HEK293 (cell line): Measurements from ENCODE around the gene CACNB2.

Source experiments
- CTCF ChIA-PET: fragments of 350-600 bp; formaldehyde crosslinking; extraction: SDS; loops from one replicate; lab custom pipeline; 2021; ENCODE audit warnings: antibody characterized with exemption; lab: Yijun Ruan, JAX
- POLR2A ChIA-PET: fragments of 300-600 bp; formaldehyde crosslinking; extraction: SDS; loops from one replicate; lab custom pipeline; 2020; ENCODE audit warnings: antibody characterized with exemption, inconsistent platforms; lab: Yijun Ruan, JAX
- H3K27ac ChIP-seq: fragments of 200-500 bp; sonication (Bioruptor generic); 2 replicates; pipeline ENCODE4 v1.5.1; 2014; ENCODE audit warnings: low read depth, low read length, control low read depth, inconsistent platforms; ENCODE audit errors: extremely low read depth
- H3K36me3 ChIP-seq, 2 experiments: fragments of 200-500 bp in 1 of 2; sonication (Bioruptor generic) in 1 of 2; 1 replicate in 1 of 2; 2 replicates in 1 of 2; pipeline ENCODE4 v1.5.1; 2014 to 2017; ENCODE audit warnings: inconsistent platforms in 2 of 2, low read length in 2 of 2; ENCODE audit not compliant: control insufficient read depth in 2 of 2, insufficient read depth in 1 of 2
- H3K4me1 ChIP-seq: fragments of 200-500 bp; sonication (Bioruptor generic); 2 replicates; pipeline ENCODE4 v1.5.1; 2014; ENCODE audit warnings: mild to moderate bottlenecking, low read length, inconsistent platforms; ENCODE audit not compliant: control insufficient read depth, insufficient read depth
- H3K4me3 ChIP-seq: 2 replicates; pipeline ENCODE4 v1.5.1; 2011; ENCODE audit warnings: low read depth, mild to moderate bottlenecking, control low read depth, low read length, moderate library complexity
- H3K9me3 ChIP-seq: fragments of 200-500 bp; sonication (Bioruptor generic); 2 replicates; pipeline ENCODE4 v1.5.1; 2014; ENCODE audit warnings: low read depth, low read length, inconsistent platforms; ENCODE audit not compliant: control insufficient read depth, insufficient read depth
- ELK4 ChIP-seq: IDR thresholded peaks from 2 replicates; pipeline ENCODE4 v1.6.1; 2011; ENCODE audit warnings: mild to moderate bottlenecking, low read depth, low read length, borderline replicate concordance
- HIC1 ChIP-seq: fragments of 450-650 bp; formaldehyde crosslinking; IDR thresholded peaks from 2 replicates; pipeline ENCODE4 v1.5.1; 2016; ENCODE audit warnings: missing biosample characterization, missing genetic modification characterization
- KLF16 ChIP-seq: fragments of 450-650 bp; formaldehyde crosslinking; IDR thresholded peaks from 2 replicates; pipeline ENCODE4 v1.5.1; 2017; ENCODE audit warnings: missing biosample characterization, missing genetic modification characterization
- KLF7 ChIP-seq: fragments of 450-650 bp; formaldehyde crosslinking; IDR thresholded peaks from 2 replicates; pipeline ENCODE4 v1.5.1; 2016; ENCODE audit warnings: missing biosample characterization, missing genetic modification characterization, borderline replicate concordance
- MYNN ChIP-seq: fragments of 450-650 bp; formaldehyde crosslinking; IDR thresholded peaks from 2 replicates; pipeline ENCODE4 v1.5.1; 2016; ENCODE audit warnings: missing biosample characterization, missing genetic modification characterization, borderline replicate concordance
- PRDM10 ChIP-seq: fragments of 450-650 bp; formaldehyde crosslinking; IDR thresholded peaks from 2 replicates; pipeline ENCODE4 v1.5.1; 2016; ENCODE audit warnings: missing biosample characterization, missing genetic modification characterization
- ZBTB20 ChIP-seq: fragments of 450-650 bp; formaldehyde crosslinking; IDR thresholded peaks from 2 replicates; pipeline ENCODE4 v1.5.1; 2016; ENCODE audit warnings: missing biosample characterization, missing genetic modification characterization
- ZNF280C ChIP-seq: fragments of 450-650 bp; formaldehyde crosslinking; IDR thresholded peaks from 2 replicates; pipeline ENCODE4 v1.5.1; 2016; ENCODE audit warnings: missing biosample characterization, missing genetic modification characterization
- ZNF473 ChIP-seq: fragments of 450-650 bp; formaldehyde crosslinking; IDR thresholded peaks from 2 replicates; pipeline ENCODE4 v1.5.1; 2017; ENCODE audit warnings: missing biosample characterization, missing genetic modification characterization
- ZNF513 ChIP-seq: fragments of 450-650 bp; IDR thresholded peaks from 2 replicates; pipeline ENCODE4 v1.5.1; 2018; ENCODE audit warnings: missing biosample characterization, missing genetic modification characterization
- ZNF571 ChIP-seq: fragments of 450-650 bp; formaldehyde crosslinking; IDR thresholded peaks from 2 replicates; pipeline ENCODE4 v1.5.0; 2017; ENCODE audit warnings: missing biosample characterization, missing genetic modification characterization
- ZNF660 ChIP-seq: fragments of 450-650 bp; IDR thresholded peaks from 2 replicates; pipeline ENCODE4 v1.5.1; 2018; ENCODE audit warnings: missing biosample characterization, mild to moderate bottlenecking, missing genetic modification characterization
- ZNF677 ChIP-seq: fragments of 450-650 bp; IDR thresholded peaks from 2 replicates; pipeline ENCODE4 v1.5.0; 2018; ENCODE audit warnings: missing biosample characterization, mild to moderate bottlenecking, missing genetic modification characterization, moderate library complexity
- ZNF830 ChIP-seq: fragments of 450-650 bp; IDR thresholded peaks from 2 replicates; pipeline ENCODE4 v1.5.0; 2018; ENCODE audit warnings: missing biosample characterization, missing genetic modification characterization, low read depth, mild to moderate bottlenecking, moderate library complexity
- ZSCAN30 ChIP-seq: fragments of 450-650 bp; IDR thresholded peaks from 2 replicates; pipeline ENCODE4 v1.5.1; 2018; ENCODE audit warnings: missing biosample characterization, mild to moderate bottlenecking, missing genetic modification characterization, moderate library complexity
- ZSCAN5A ChIP-seq: fragments of 450-650 bp; formaldehyde crosslinking; IDR thresholded peaks from 2 replicates; pipeline ENCODE4 v1.5.1; 2016; ENCODE audit warnings: missing biosample characterization, missing genetic modification characterization

Gene CACNB2

GRCh38 chr10:18429335-18429734, 289.1 kb downstream of the CACNB2 start:
- no peaks in the 10 kb centered on the region for H3K36me3 ChIP-seq
- no peak for TF ChIP-seq ZNF660
- TF ChIP-seq MYNN, result no peak
- no peak for TF ChIP-seq ZSCAN5A (tag by site-specific recombination)
- TF ChIP-seq KLF7 (tag by site-specific recombination), result no peak
- no peak for TF ChIP-seq ZNF830 (tag by site-specific recombination)
- no peak for TF ChIP-seq ZBTB20
- no peak for TF ChIP-seq HIC1 (tag by site-specific recombination)
- no peak for TF ChIP-seq ZNF280C (tag by site-specific recombination)
- TF ChIP-seq ZSCAN30 (tag by site-specific recombination), result no peak
- TF ChIP-seq ZNF473 (tag by site-specific recombination), result no peak
- TF ChIP-seq ZNF677 (tag by site-specific recombination), result no peak
- no peak for TF ChIP-seq KLF16
- TF ChIP-seq ZNF513 (tag by site-specific recombination), result no peak
- no peak for TF ChIP-seq ZNF571 (tag by site-specific recombination)
- TF ChIP-seq ELK4, result no peak
- TF ChIP-seq PRDM10, result no peak
- TF ChIP-seq, all 188 proteins: peak for 0
- Histone ChIP-seq H3K9me3 (no peaks in the 10 kb centered on the region), H3K4me1 (no peaks in the 10 kb centered on the region), H3K27ac (no peak overlapping the region), H3K4me3 (no peak overlapping the region)
- CTCF ChIA-PET, result no interaction called here
- POLR2A ChIA-PET, result no interaction called here
